Tibial nerve (tissue), 4 donors: ENCODE measurements around the gene SLIT3. TPM values are rescaled to one million over a fixed set of nuclear protein-coding genes. Genes with fewer than 3 reads are reported as not detected.
A peak's percentile ranks its signal among the peaks of the same experiment; 100 is the strongest.

ENCODE experiments used
- DNase-seq, 2 donors: peaks; one replicate each; pipeline ENCODE4 v3.0.0-alpha.2; 2019; ENCODE audit warnings: low spot score in 2 of 2
- H3K27ac ChIP-seq, 4 donors: fragments of 200-600 bp; sonication (generic) in 3 of 4; one replicate each; pipeline ENCODE4 v1.5.1; 2017 to 2019; ENCODE audit warnings: mild to moderate bottlenecking in 1 of 4
- H3K27me3 ChIP-seq, 2 donors: fragments of 200-600 bp; sonication (generic) in 1 of 2; one replicate each; pipeline versions ENCODE4 v1.5.1 to v1.6.0; 2017 to 2019
- H3K36me3 ChIP-seq, 3 donors: fragments of 200-600 bp; sonication (generic); one replicate each; pipeline ENCODE4 v1.5.1; 2018 to 2019
- H3K4me1 ChIP-seq, 4 donors: fragments of 200-600 bp; sonication (generic) in 3 of 4; one replicate each; pipeline ENCODE4 v1.5.1; 2017 to 2019
- H3K4me3 ChIP-seq, 4 donors: fragments of 200-600 bp; sonication (generic) in 3 of 4; one replicate each; pipeline ENCODE4 v1.5.1; 2017 to 2019; ENCODE audit warnings: mild to moderate bottlenecking in 1 of 4, moderate library complexity in 1 of 4
- H3K9me3 ChIP-seq, 4 donors: fragments of 200-600 bp; sonication (generic) in 3 of 4; one replicate each; pipeline ENCODE4 v1.5.1; 2017 to 2019
- EP300 ChIP-seq, 2 donors: sonication (generic); formaldehyde crosslinking; IDR thresholded peaks; one replicate each; pipeline ENCODE4 v1.6.1; 2017; ENCODE audit warnings: antibody characterized with exemption in 2 of 2, mild to moderate bottlenecking in 1 of 2
- POLR2A ChIP-seq, 2 donors: fragments of 450-650 bp; IDR thresholded peaks; one replicate each; pipeline ENCODE4 v1.6.1; 2017; ENCODE audit warnings: antibody characterized with exemption in 2 of 2, mild to moderate bottlenecking in 2 of 2, moderate library complexity in 2 of 2
- WGBS, 2 donors: methylation state at CpG; one replicate each; pipeline ENCODE4 v1.1.5; 2018; 5-methylcytosine and 5-hydroxymethylcytosine counted together
- total RNA-seq, 4 donors: library from RNA; depleted of rRNA; stranded (reverse); fragments of >200 nt; gene quantifications; one replicate each; pipeline ENCODE4 v1.1.0, GENCODE V29; 2016
- TF ChIP-seq, protein P1 (sequence below), 5 experiments: fragments of 200-600 bp in 3 of 5; fragments of 450-650 bp in 2 of 5; sonication (generic) in 3 of 5; IDR thresholded peaks; one replicate each; pipeline ENCODE4 v1.5.1; 2016 to 2019; ENCODE audit warnings: antibody characterized with exemption in 5 of 5, mild to moderate bottlenecking in 3 of 5, moderate library complexity in 2 of 5

SLIT3 gene
- total RNA-seq, 4 donors from 2014 or later: 16.6 to 39.0 (median 20.2) TPM

DNA sequence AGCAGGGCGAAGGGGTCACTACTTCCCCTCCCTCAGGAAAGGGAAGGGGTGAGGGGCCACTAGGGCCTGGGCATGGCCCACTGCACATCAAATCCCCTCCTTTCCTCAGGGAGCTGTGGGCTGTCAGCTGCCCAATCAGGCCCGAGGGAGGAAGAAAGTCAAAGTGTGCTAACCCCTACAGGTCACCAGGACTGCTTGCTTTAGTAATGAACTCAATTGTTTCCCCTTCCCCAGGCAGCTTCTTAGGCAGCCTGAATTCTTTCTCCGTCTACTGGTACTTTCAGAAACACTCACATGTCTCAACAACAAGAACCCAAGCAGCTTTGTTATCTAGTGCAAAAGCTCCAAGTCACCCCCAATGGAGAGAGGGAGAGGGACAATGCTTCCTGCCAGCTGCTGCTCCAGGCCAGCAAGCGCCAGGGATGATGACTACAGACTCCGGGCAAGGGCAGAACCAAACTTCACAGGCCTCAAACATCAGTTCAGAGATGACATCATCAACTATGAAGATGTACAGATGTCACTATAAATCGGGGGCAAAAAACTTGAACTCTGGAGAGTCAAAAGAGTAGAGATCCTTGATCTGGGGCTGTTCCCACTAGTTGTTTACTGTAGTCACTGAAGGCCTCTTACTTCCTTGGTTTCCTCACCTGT, 100.7 kb downstream of the SLIT3 start:
- TF ChIP-seq, protein P1, sequence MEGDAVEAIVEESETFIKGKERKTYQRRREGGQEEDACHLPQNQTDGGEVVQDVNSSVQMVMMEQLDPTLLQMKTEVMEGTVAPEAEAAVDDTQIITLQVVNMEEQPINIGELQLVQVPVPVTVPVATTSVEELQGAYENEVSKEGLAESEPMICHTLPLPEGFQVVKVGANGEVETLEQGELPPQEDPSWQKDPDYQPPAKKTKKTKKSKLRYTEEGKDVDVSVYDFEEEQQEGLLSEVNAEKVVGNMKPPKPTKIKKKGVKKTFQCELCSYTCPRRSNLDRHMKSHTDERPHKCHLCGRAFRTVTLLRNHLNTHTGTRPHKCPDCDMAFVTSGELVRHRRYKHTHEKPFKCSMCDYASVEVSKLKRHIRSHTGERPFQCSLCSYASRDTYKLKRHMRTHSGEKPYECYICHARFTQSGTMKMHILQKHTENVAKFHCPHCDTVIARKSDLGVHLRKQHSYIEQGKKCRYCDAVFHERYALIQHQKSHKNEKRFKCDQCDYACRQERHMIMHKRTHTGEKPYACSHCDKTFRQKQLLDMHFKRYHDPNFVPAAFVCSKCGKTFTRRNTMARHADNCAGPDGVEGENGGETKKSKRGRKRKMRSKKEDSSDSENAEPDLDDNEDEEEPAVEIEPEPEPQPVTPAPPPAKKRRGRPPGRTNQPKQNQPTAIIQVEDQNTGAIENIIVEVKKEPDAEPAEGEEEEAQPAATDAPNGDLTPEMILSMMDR (IDR thresholded peaks at IDR 0.05): no peak
- TF ChIP-seq EP300 (IDR thresholded peaks at IDR 0.05) (no peak), POLR2A (IDR thresholded peaks at IDR 0.05) (no peak)
- Histone ChIP-seq H3K4me1 (peaks cover 0 to 3% (median 0%) of the 10 kb centered on the region in 4 donors), H3K27me3 (no peaks in the 10 kb centered on the region), H3K9me3 (peaks cover 0 to 12% (median 0%) of the 10 kb centered on the region in 4 donors), H3K36me3 (no peaks in the 10 kb centered on the region), H3K4me3 (no peak overlapping the region), H3K27ac (no peak overlapping the region)
- DNase-seq: no peak
- 56 to 62% methylated on average over 6 of the region's 6 CpGs for WGBS, 2 donors

DNA sequence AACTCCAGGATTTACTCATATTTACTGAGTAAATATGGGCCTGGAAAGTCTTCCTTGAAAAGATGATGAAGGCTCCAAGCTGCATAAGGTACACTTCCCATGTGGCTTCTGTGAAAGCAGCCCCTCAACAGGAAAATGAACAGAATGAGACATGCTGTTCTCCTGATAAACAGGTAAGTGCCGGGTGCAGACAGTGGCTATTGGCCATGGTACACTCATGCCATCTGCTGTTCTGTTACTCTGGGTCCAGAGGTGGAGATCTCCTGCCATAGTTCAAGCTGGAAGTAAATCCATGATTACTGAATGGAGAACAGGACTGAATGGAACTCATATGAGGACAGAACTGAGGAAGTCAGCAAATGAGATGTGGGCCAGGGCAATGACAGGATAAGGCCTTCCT, 103.6 kb downstream of the SLIT3 start:
- H3K4me1 ChIP-seq: peaks cover 0 to 3% (median 0%) of the 10 kb centered on the region in 4 donors
- H3K27me3 ChIP-seq: no peaks in the 10 kb centered on the region
- no peak overlapping the region for H3K4me3 ChIP-seq
- no peak for TF ChIP-seq POLR2A (IDR thresholded peaks at IDR 0.05)
- TF ChIP-seq, protein P1 (IDR thresholded peaks at IDR 0.05): peak in 1 of 5 experiments; percentile 53
- H3K36me3 ChIP-seq: no peaks in the 10 kb centered on the region
- peaks cover 0 to 10% (median 0%) of the 10 kb centered on the region in 4 donors for H3K9me3 ChIP-seq
- peak overlapping the region in 1 of 4 donors; percentile 52 for H3K27ac ChIP-seq
- WGBS, 2 donors: 70 to 73% methylated on average over 1 of the region's 1 CpG
- no peak for DNase-seq

DNA sequence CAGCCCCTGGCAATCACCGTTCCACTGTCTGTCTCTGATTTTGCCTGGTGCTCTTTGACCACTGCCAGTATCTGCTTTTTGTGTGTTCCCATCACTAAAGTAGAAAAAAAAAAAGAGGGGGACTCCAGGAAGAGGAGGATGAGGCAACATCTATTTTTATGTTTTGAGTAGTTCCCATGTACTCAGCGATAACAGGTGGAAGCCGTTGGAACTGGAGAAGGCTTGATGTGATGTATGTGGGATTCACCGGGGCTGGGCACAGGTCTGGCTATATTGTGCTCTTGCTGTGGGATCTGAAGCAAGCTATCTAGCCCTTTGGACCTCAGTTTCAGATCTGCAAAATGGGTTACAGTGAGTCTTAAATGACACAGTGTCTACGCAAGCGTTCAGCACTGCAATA, 104.9 kb downstream of the SLIT3 start:
- Histone ChIP-seq H3K27ac (no peak overlapping the region), H3K27me3 (no peaks in the 10 kb centered on the region), H3K4me3 (no peak overlapping the region), H3K9me3 (no peaks in the 10 kb centered on the region), H3K4me1 (peaks cover 0 to 3% (median 0%) of the 10 kb centered on the region in 4 donors), H3K36me3 (no peaks in the 10 kb centered on the region)
- no peak for DNase-seq
- TF ChIP-seq EP300 (IDR thresholded peaks at IDR 0.05): no peak
- TF ChIP-seq, protein P1 (IDR thresholded peaks at IDR 0.05): no peak
- no peak for TF ChIP-seq POLR2A (IDR thresholded peaks at IDR 0.05)
- 91% methylated on average over 6 of the region's 6 CpGs for WGBS, 2 donors

DNA sequence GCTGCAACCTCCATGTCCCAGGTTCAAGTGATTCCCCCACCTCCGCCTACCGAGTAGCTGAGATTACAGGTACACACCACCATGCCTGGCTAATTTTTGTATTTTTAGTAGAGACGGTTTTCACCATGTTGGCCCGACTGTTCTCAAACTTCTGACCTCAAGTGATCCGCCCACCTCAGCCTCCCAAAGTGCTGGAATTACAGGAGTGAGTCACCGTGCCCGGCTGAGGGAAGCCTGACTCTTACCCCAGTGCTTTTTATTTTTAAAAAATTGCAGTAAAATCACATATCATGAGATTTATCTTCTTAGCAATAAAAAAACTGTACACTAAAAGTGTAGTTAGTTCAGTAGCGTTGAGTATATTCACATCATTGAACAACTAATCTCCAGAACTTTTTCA, 105.3 kb downstream of the SLIT3 start:
- Histone ChIP-seq H3K27ac (no peak overlapping the region), H3K9me3 (no peaks in the 10 kb centered on the region), H3K4me3 (no peak overlapping the region), H3K27me3 (no peaks in the 10 kb centered on the region), H3K36me3 (no peaks in the 10 kb centered on the region), H3K4me1 (peaks cover 0 to 5% (median 0%) of the 10 kb centered on the region in 4 donors)
- no peak for TF ChIP-seq POLR2A (IDR thresholded peaks at IDR 0.05)
- WGBS, 2 donors: 80 to 83% methylated on average over 8 of the region's 8 CpGs
- no peak for DNase-seq

DNA sequence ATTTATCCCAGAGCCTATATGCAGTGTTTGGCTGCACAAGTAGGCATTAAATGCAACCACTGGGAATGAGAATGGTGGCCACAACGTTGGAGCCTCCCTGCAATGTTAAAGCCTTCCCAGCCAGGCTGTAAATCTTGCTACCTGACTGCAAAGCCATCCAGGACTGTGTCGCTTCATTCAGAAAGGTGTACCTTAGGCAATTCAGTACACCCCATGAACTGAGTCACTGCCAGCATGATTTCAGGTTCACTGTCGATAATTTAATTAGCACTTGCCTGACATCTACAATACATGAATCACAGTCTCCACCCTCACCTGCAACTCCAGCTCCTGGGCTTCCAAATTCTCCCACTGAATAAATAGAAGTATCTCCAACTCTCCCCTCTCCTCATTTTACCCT, 108.4 kb downstream of the SLIT3 start:
- Histone ChIP-seq H3K9me3 (no peaks in the 10 kb centered on the region), H3K4me3 (no peak overlapping the region), H3K4me1 (peaks cover 0 to 5% (median 0%) of the 10 kb centered on the region in 4 donors), H3K27me3 (no peaks in the 10 kb centered on the region), H3K27ac (no peak overlapping the region), H3K36me3 (no peaks in the 10 kb centered on the region)
- DNase-seq: no peak
- 69 to 73% methylated on average over 3 of the region's 3 CpGs for WGBS, 2 donors
- TF ChIP-seq EP300 (IDR thresholded peaks at IDR 0.05): no peak
- TF ChIP-seq, protein P1 (IDR thresholded peaks at IDR 0.05): no peak
- TF ChIP-seq POLR2A (IDR thresholded peaks at IDR 0.05): no peak
